A549 (cell line): Measurements from ENCODE around the gene NFE2L3. TPM values are rescaled to one million over a fixed set of nuclear protein-coding genes. Genes with fewer than 3 reads are reported as not detected.

Experiments used
- ATAC-seq, 2 experiments: fragments of 200-7000 bp in 1 of 2; fragments of >200 bp in 1 of 2; cut with Nextera tagmentation in 1 of 2; cut with Tn5 transposase in 1 of 2; 3 replicates each; pipeline versions ENCODE4 v1.8.0 to v1.9.1; 2018 to 2020; ENCODE audit warnings: mild to moderate bottlenecking in 1 of 2, moderate library complexity in 1 of 2
- CTCF ChIA-PET: fragments of 300-600 bp; sonication (Branson Sonifier 250); formaldehyde crosslinking; extraction: SDS; loops from one replicate; lab custom pipeline; 2021; ENCODE audit warnings: antibody characterized with exemption, inconsistent platforms; lab: Yijun Ruan, JAX
- POLR2A ChIA-PET: fragments of 350-600 bp; formaldehyde crosslinking; extraction: SDS; loops from one replicate; lab custom pipeline; 2021; ENCODE audit warnings: antibody characterized with exemption, inconsistent platforms; lab: Yijun Ruan, JAX
- DNase-seq, 2 experiments: peaks; one replicate each; pipeline versions ENCODE4 v3.0.0 to v3.0.0-alpha.2; 2011 to 2016; ENCODE audit warnings: low read depth in 1 of 2, low spot score in 1 of 2
- FAIRE-seq: peaks from 2 replicates; lab custom pipeline; 2011; peaks lifted over from hg19 to GRCh38; lab: Jason Lieb, UNC
- H3K27ac ChIP-seq, 2 experiments: fragments of >200 bp; sonication (Bioruptor Twin); formaldehyde crosslinking; 3 replicates each; pipeline ENCODE4 v1.5.1; 2016 to 2017
- H3K4me1 ChIP-seq: fragments of >200 bp; sonication (Bioruptor Twin); formaldehyde crosslinking; 3 replicates; pipeline ENCODE4 v1.6.1; 2016
- H3K4me2 ChIP-seq: fragments of >200 bp; sonication (Bioruptor Twin); formaldehyde crosslinking; 3 replicates; pipeline ENCODE4 v1.6.1; 2016
- H3K4me3 ChIP-seq: fragments of >200 bp; sonication (Bioruptor Twin); formaldehyde crosslinking; 3 replicates; pipeline ENCODE4 v1.5.1; 2016
- H3K9me3 ChIP-seq: fragments of >200 bp; sonication (Bioruptor Twin); formaldehyde crosslinking; 3 replicates; pipeline ENCODE4 v1.6.1; 2016
- CBX2 ChIP-seq: fragments of 200-600 bp; sonication (generic); IDR thresholded peaks from 2 replicates; pipeline ENCODE4 v1.6.1; 2016; ENCODE audit warnings: low read depth, mild to moderate bottlenecking, borderline replicate concordance
- CEBPB ChIP-seq, 2 experiments: fragments of >200 bp in 1 of 2; sonication (Bioruptor Twin) in 1 of 2; formaldehyde crosslinking in 1 of 2; IDR thresholded peaks; 2 replicates each; pipeline ENCODE4 v1.6.1; 2012 to 2016
- EP300 ChIP-seq, 2 experiments: fragments of >200 bp; sonication (Bioruptor Twin); formaldehyde crosslinking; IDR thresholded peaks; 2 replicates in 1 of 2; 3 replicates in 1 of 2; pipeline ENCODE4 v1.6.1; 2016 to 2017
- FOSB ChIP-seq: fragments of 250-450 bp; sonication (Bioruptor Pico); IDR thresholded peaks from 2 replicates; pipeline ENCODE4 v1.5.0; 2020; ENCODE audit warnings: mild to moderate bottlenecking, moderate library complexity
- FOSL2 ChIP-seq, 2 experiments: fragments of 450-650 bp in 1 of 2; fragments of >200 bp in 1 of 2; sonication (Bioruptor Twin) in 1 of 2; formaldehyde crosslinking; IDR thresholded peaks; 2 replicates each; pipeline versions ENCODE4 v1.5.0 to v1.6.1; 2016 to 2020; ENCODE audit warnings: mild to moderate bottlenecking in 1 of 2, moderate library complexity in 1 of 2
- FOXS1 ChIP-seq: fragments of 250-450 bp; sonication (Bioruptor Pico); IDR thresholded peaks from 2 replicates; pipeline ENCODE4 v1.5.0; 2020; ENCODE audit warnings: mild to moderate bottlenecking, moderate library complexity
- HOXA7 ChIP-seq: fragments of 250-450 bp; sonication (Bioruptor Pico); IDR thresholded peaks from 2 replicates; pipeline ENCODE4 v1.5.0; 2020; ENCODE audit warnings: mild to moderate bottlenecking, moderate library complexity
- HOXB5 ChIP-seq: fragments of 250-450 bp; sonication (Bioruptor Pico); IDR thresholded peaks from 2 replicates; pipeline ENCODE4 v1.5.0; 2020; ENCODE audit warnings: mild to moderate bottlenecking, moderate library complexity
- JUNB ChIP-seq: fragments of >200 bp; sonication (Bioruptor Twin); formaldehyde crosslinking; IDR thresholded peaks from 2 replicates; pipeline ENCODE4 v1.6.1; 2016
- KDM1A ChIP-seq: fragments of 200-600 bp; sonication (generic); IDR thresholded peaks from 2 replicates; pipeline ENCODE4 v1.6.1; 2016; ENCODE audit warnings: low read depth, mild to moderate bottlenecking
- MAZ ChIP-seq: fragments of 150-350 bp; IDR thresholded peaks from 2 replicates; pipeline ENCODE4 v1.6.1; 2014; ENCODE audit warnings: antibody characterized with exemption, low read depth, low read length, borderline replicate concordance
- POLR2AphosphoS2 ChIP-seq: conservative IDR thresholded peaks from 2 replicates; pipeline ENCODE4 v1.6.1; 2012; ENCODE audit warnings: low read length, improper control_type of control experiment, inconsistent platforms
- RARB ChIP-seq: fragments of 250-450 bp; sonication (Bioruptor Pico); IDR thresholded peaks from 2 replicates; pipeline ENCODE4 v1.8.0; 2021; ENCODE audit warnings: mild to moderate bottlenecking, moderate library complexity
- TFCP2L1 ChIP-seq: fragments of 250-450 bp; sonication (Bioruptor Pico); IDR thresholded peaks from 2 replicates; pipeline ENCODE4 v1.5.0; 2021; ENCODE audit warnings: mild to moderate bottlenecking
- TP53 ChIP-seq: fragments of 250-450 bp; sonication (Bioruptor Pico); IDR thresholded peaks from 2 replicates; pipeline ENCODE4 v1.5.0; 2021; ENCODE audit warnings: mild to moderate bottlenecking, moderate library complexity
- ZNF302 ChIP-seq: fragments of 250-450 bp; sonication (Bioruptor Pico); IDR thresholded peaks from 2 replicates; pipeline ENCODE4 v1.9.0; 2021; ENCODE audit warnings: inconsistent platforms, mild to moderate bottlenecking, moderate library complexity
- ZSCAN20 ChIP-seq: fragments of 250-450 bp; sonication (Bioruptor Pico); IDR thresholded peaks from 2 replicates; pipeline ENCODE4 v1.8.0; 2022; ENCODE audit warnings: mild to moderate bottlenecking, moderate library complexity
- WGBS: methylation state at CpG from one replicate; pipeline ENCODE4 v1.1.6; 2017; ENCODE audit errors: missing lambda C conversion rate; 5-methylcytosine and 5-hydroxymethylcytosine counted together
- polyA plus RNA-seq, 4 experiments: library from polyadenylated mRNA; depleted of rRNA in 3 of 4; stranded (reverse); fragments of >200 nt; fragmentation: RNase III in 1 of 4; extraction: RNeasy Plus Mini Kit Qiagen cat#74134 plus additional on column Dnase treatment in 1 of 4; gene quantifications; 2 replicates in 3 of 4; 3 replicates in 1 of 4; pipeline ENCODE4 v1.2.3, GENCODE V29; 2011 to 2017
- TF ChIP-seq, protein P1 (sequence below): fragments of 200-600 bp; sonication (generic); IDR thresholded peaks from 2 replicates; pipeline ENCODE4 v1.6.1; 2016; ENCODE audit warnings: antibody characterized with exemption, mild to moderate bottlenecking, moderate library complexity
- TF ChIP-seq, protein P2 (sequence below): fragments of >200 bp; sonication (Bioruptor Twin); formaldehyde crosslinking; IDR thresholded peaks from 3 replicates; pipeline ENCODE4 v1.6.1; 2016
- TF ChIP-seq, protein P3 (sequence below): IDR thresholded peaks from 2 replicates; pipeline ENCODE4 v1.6.1; 2012
- TF ChIP-seq, protein P4 (sequence below): IDR thresholded peaks from 2 replicates; pipeline ENCODE4 v1.6.1; 2012
- TF ChIP-seq, protein P5 (sequence below): fragments of 250-450 bp; sonication (Bioruptor Pico); IDR thresholded peaks from 2 replicates; pipeline ENCODE4 v1.5.0; 2020; ENCODE audit warnings: low read depth, mild to moderate bottlenecking, moderate library complexity
- TF ChIP-seq, protein P6 (sequence below): fragments of 150-350 bp; IDR thresholded peaks from 2 replicates; pipeline ENCODE4 v1.6.1; 2014; ENCODE audit warnings: low read depth, mild to moderate bottlenecking, low read length

The NFE2L3 gene
- polyA plus RNA-seq, 2 of the 4 experiments (the other 2 are of a cell fraction): 4.9 to 11.4 TPM

DNA sequence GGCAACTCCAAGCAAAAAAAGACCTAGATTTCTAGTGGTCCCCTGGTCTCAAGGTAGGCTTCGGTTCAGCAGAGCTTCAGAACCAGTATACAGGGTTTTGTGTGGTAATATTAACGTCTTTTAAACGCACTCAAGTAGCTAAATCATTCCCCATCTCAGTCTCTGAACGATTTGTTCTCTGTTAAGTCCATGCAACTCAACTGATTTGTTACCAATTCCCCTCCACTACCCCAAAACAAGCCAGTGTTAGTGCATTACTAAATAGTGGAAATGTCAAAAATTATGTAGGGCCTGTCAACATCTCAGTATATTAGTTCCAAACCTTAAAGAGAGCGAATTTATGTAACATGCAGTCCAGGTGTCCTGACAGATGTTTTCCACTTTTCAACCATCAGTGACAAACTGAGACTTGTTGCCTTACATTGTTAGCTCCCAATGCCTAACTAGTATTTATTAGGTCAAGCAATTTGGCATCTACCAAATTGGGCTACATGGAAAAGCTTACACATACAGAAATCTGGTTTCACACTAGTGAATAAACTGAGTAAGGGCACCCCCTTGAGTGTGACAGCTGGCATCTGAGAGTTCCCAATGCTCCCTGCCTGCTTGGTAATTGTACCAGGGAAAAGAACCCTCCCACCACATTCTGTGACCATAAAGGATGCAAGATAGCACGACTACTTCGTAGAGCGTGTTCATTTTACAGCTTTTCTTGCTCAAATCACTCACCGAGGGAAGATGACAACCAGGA, 36.4 kb downstream of the NFE2L3 start (continued):
- TF ChIP-seq, protein P1, sequence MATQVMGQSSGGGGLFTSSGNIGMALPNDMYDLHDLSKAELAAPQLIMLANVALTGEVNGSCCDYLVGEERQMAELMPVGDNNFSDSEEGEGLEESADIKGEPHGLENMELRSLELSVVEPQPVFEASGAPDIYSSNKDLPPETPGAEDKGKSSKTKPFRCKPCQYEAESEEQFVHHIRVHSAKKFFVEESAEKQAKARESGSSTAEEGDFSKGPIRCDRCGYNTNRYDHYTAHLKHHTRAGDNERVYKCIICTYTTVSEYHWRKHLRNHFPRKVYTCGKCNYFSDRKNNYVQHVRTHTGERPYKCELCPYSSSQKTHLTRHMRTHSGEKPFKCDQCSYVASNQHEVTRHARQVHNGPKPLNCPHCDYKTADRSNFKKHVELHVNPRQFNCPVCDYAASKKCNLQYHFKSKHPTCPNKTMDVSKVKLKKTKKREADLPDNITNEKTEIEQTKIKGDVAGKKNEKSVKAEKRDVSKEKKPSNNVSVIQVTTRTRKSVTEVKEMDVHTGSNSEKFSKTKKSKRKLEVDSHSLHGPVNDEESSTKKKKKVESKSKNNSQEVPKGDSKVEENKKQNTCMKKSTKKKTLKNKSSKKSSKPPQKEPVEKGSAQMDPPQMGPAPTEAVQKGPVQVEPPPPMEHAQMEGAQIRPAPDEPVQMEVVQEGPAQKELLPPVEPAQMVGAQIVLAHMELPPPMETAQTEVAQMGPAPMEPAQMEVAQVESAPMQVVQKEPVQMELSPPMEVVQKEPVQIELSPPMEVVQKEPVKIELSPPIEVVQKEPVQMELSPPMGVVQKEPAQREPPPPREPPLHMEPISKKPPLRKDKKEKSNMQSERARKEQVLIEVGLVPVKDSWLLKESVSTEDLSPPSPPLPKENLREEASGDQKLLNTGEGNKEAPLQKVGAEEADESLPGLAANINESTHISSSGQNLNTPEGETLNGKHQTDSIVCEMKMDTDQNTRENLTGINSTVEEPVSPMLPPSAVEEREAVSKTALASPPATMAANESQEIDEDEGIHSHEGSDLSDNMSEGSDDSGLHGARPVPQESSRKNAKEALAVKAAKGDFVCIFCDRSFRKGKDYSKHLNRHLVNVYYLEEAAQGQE: peak; percentile 11
- TF ChIP-seq CEBPB (IDR thresholded peaks at IDR 0.05) (no peak), TP53 (CRISPR knock-in tag) (peak; percentile 76)

DNA sequence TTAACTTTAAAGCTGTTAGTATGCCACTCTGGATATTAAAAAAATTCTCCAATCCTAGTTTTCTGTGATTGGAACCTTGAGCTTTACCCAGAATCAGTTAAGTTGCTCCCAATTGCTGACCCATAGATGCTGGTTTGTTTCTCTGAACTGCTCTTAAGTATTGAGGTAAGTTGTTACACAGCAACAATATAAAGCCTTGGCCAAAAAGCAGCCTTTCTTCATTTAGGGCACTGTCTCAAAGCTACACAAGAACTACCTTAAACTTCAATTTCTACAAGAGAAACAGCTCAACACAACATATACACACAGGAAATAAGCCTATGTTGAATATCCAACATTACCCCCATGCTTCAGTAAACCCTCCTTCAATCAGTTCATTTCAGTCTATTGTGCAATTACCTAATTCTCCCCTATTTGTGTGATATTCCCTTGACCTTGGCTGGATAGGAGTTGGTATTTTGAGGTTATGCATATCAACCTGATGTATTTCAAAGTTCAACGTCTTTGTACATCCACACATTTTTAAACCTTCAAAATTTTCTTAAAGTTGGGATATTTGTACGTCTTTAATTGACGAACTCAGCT, 37.1 kb downstream of the NFE2L3 start:
- FAIRE-seq (no peak), DNase-seq (no peak), ATAC-seq (no peak)
- Histone ChIP-seq H3K4me2 (0 out of 3 replicates have a peak overlapping the region, but pooled peaks have one; percentile 1), H3K4me1 (peaks cover 95% of the 10 kb centered on the region), H3K27ac (no peak overlapping the region), H3K9me3 (no peaks in the 10 kb centered on the region), H3K4me3 (no peak overlapping the region)
- ChIA-PET CTCF (interaction anchor here (1.1 to 3.2 kb wide), 5 partner anchors 9 to 176 kb away, joined by 3 to 31 read pairs (median 5); no protein-coding TSS in a partner anchor), POLR2A (interaction anchor here (1.4 to 3.8 kb wide), 8 partner anchors 8 to 98 kb away, joined by 3 to 42 read pairs (median 10); partner anchors contain the start of genes CBX3, HNRNPA2B1 and NFE2L3)
- WGBS: 92% methylated on average over 3 of the region's 3 CpGs
- TF ChIP-seq POLR2AphosphoS2 (peak; percentile 25; the same call in 1 of the 2 replicates), HOXB5 (CRISPR knock-in tag) (no peak), HOXA7 (peak; percentile 97), FOSB (peak; percentile 94), ZSCAN20 (no peak), ZNF302 (no peak), EP300 (IDR thresholded peaks at IDR 0.05) (no peak), FOXS1 (CRISPR knock-in tag) (no peak), CBX2 (no peak), CEBPB (IDR thresholded peaks at IDR 0.05) (peak in 1 of 2 experiments; percentile 57; a peak in 1 of 4 replicates), JUNB (0 out of 2 replicates have a peak, but pooled peaks have one; percentile 11), TFCP2L1 (CRISPR knock-in tag) (peak; percentile 98), MAZ (no peak), KDM1A (no peak), RARB (peak; percentile 81; the same call in 1 of the 2 replicates), FOSL2 (IDR thresholded peaks at IDR 0.05) (no peak), FOSL2 (CRISPR knock-in tag; IDR thresholded peaks at IDR 0.05) (no peak)
- TF ChIP-seq, protein P1: peak; percentile 12; the same call in 1 of the 2 replicates
- TF ChIP-seq, protein P2, sequence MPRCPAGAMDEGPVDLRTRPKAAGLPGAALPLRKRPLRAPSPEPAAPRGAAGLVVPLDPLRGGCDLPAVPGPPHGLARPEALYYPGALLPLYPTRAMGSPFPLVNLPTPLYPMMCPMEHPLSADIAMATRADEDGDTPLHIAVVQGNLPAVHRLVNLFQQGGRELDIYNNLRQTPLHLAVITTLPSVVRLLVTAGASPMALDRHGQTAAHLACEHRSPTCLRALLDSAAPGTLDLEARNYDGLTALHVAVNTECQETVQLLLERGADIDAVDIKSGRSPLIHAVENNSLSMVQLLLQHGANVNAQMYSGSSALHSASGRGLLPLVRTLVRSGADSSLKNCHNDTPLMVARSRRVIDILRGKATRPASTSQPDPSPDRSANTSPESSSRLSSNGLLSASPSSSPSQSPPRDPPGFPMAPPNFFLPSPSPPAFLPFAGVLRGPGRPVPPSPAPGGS: no peak
- TF ChIP-seq, protein P3, sequence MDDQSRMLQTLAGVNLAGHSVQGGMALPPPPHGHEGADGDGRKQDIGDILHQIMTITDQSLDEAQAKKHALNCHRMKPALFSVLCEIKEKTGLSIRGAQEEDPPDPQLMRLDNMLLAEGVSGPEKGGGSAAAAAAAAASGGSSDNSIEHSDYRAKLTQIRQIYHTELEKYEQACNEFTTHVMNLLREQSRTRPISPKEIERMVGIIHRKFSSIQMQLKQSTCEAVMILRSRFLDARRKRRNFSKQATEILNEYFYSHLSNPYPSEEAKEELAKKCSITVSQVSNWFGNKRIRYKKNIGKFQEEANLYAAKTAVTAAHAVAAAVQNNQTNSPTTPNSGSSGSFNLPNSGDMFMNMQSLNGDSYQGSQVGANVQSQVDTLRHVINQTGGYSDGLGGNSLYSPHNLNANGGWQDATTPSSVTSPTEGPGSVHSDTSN: no peak
- TF ChIP-seq, protein P4, sequence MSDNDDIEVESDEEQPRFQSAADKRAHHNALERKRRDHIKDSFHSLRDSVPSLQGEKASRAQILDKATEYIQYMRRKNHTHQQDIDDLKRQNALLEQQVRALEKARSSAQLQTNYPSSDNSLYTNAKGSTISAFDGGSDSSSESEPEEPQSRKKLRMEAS: no peak
- TF ChIP-seq, protein P5, sequence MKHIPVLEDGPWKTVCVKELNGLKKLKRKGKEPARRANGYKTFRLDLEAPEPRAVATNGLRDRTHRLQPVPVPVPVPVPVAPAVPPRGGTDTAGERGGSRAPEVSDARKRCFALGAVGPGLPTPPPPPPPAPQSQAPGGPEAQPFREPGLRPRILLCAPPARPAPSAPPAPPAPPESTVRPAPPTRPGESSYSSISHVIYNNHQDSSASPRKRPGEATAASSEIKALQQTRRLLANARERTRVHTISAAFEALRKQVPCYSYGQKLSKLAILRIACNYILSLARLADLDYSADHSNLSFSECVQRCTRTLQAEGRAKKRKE (CRISPR knock-in tag): peak; percentile 79
- TF ChIP-seq, protein P6, sequence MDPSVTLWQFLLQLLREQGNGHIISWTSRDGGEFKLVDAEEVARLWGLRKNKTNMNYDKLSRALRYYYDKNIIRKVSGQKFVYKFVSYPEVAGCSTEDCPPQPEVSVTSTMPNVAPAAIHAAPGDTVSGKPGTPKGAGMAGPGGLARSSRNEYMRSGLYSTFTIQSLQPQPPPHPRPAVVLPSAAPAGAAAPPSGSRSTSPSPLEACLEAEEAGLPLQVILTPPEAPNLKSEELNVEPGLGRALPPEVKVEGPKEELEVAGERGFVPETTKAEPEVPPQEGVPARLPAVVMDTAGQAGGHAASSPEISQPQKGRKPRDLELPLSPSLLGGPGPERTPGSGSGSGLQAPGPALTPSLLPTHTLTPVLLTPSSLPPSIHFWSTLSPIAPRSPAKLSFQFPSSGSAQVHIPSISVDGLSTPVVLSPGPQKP: no peak
